IMR-90 (cell line): ENCODE data around the gene RBFOX1. TPM values are rescaled to one million over a fixed set of nuclear protein-coding genes. Genes with fewer than 3 reads are reported as not detected.

Experiments
- ATAC-seq: fragments of 200-7000 bp; cut with Tn5 transposase; 2 replicates; pipeline ENCODE4 v1.9.1; 2020; ENCODE audit warnings: low read depth, mild to moderate bottlenecking, moderate library complexity
- BruUV-seq: library from RNA; stranded (reverse); fragments of 400-500 nt; replicated peaks from 2 replicates; lab custom pipeline; 2021; lab: Mats Ljungman, UMichigan
- CTCF ChIA-PET: fragments of 300-600 bp; formaldehyde crosslinking; extraction: SDS; loops from one replicate; lab custom pipeline; 2021; ENCODE audit warnings: antibody characterized with exemption; lab: Yijun Ruan, JAX
- POLR2A ChIA-PET: fragments of 300-600 bp; sonication (Branson Sonifier 250); formaldehyde crosslinking; loops from one replicate; lab custom pipeline; 2022; ENCODE audit warnings: antibody characterized with exemption; ENCODE audit not compliant: unreplicated experiment; lab: Charles Lee
- DNase-seq: peaks from one replicate; pipeline ENCODE4 v3.0.0; 2013
- H2AFZ ChIP-seq: replicated peaks from 2 replicates; pipeline ENCODE3; 2013; ENCODE audit warnings: low read length, mild to moderate bottlenecking; ENCODE audit not compliant: poor library complexity
- H2AK5ac ChIP-seq: 2 replicates; pipeline ENCODE4 v1.6.1; 2013; ENCODE audit warnings: low read depth, low read length, inconsistent platforms
- H2AK9ac ChIP-seq: replicated peaks from 2 replicates; pipeline ENCODE3; 2013; ENCODE audit warnings: mild to moderate bottlenecking, low read depth, low read length, moderate library complexity; ENCODE audit not compliant: poor library complexity
- H2BK120ac ChIP-seq: 2 replicates; pipeline ENCODE4 v1.6.1; 2013; ENCODE audit warnings: low read depth, low read length, inconsistent platforms
- H2BK15ac ChIP-seq: 3 replicates; pipeline ENCODE4 v1.6.1; 2013; ENCODE audit warnings: low read depth, low read length, inconsistent platforms
- H2BK20ac ChIP-seq: 2 replicates; pipeline ENCODE4 v1.6.1; 2013; ENCODE audit warnings: low read depth, mild to moderate bottlenecking, inconsistent platforms, low read length, moderate library complexity
- H2BK5ac ChIP-seq: 2 replicates; pipeline ENCODE4 v1.6.1; 2013; ENCODE audit warnings: mild to moderate bottlenecking, low read depth, low read length, inconsistent platforms; ENCODE audit not compliant: poor library complexity, severe bottlenecking
- H3K14ac ChIP-seq: replicated peaks from 2 replicates; pipeline ENCODE4 v1.6.1; 2013; ENCODE audit warnings: low read depth, low read length, inconsistent platforms
- H3K18ac ChIP-seq: 2 replicates; pipeline ENCODE4 v1.6.1; 2013; ENCODE audit warnings: low read depth, low read length, control low read depth
- H3K23ac ChIP-seq: 2 replicates; pipeline ENCODE4 v1.6.1; 2013; ENCODE audit warnings: low read depth, low read length, inconsistent platforms
- H3K27ac ChIP-seq: 2 replicates; pipeline ENCODE4 v1.5.1; 2013; ENCODE audit warnings: mild to moderate bottlenecking, control low read depth, low read length; ENCODE audit not compliant: insufficient read depth
- H3K27me3 ChIP-seq: 2 replicates; pipeline ENCODE4 v1.6.1; 2013; ENCODE audit warnings: low read length; ENCODE audit not compliant: control insufficient read depth, insufficient read depth
- H3K36me3 ChIP-seq: 2 replicates; pipeline ENCODE4 v1.6.1; 2013; ENCODE audit warnings: low read length, mixed read lengths; ENCODE audit not compliant: control insufficient read depth, insufficient read depth
- H3K4ac ChIP-seq: 2 replicates; pipeline ENCODE4 v1.6.1; 2013; ENCODE audit warnings: low read depth, low read length, inconsistent platforms
- H3K4me1 ChIP-seq: 2 replicates; pipeline ENCODE4 v1.6.1; 2013; ENCODE audit warnings: low read length, mixed read lengths; ENCODE audit not compliant: control insufficient read depth, insufficient read depth
- H3K4me2 ChIP-seq: 2 replicates; pipeline ENCODE4 v1.6.1; 2013; ENCODE audit warnings: low read depth, mild to moderate bottlenecking, control low read depth, low read length, moderate library complexity
- H3K4me3 ChIP-seq: 2 replicates; pipeline ENCODE4 v1.5.1; 2013; ENCODE audit warnings: low read depth, mild to moderate bottlenecking, control low read depth, low read length, moderate library complexity; ENCODE audit not compliant: insufficient read depth
- H3K56ac ChIP-seq: 2 replicates; pipeline ENCODE4 v1.6.1; 2013; ENCODE audit warnings: low read length, inconsistent platforms; ENCODE audit not compliant: insufficient read depth; ENCODE audit errors: extremely low read depth
- H3K79me1 ChIP-seq, 2 experiments: 2 replicates each; pipeline ENCODE4 v1.6.1; 2013; ENCODE audit warnings: low read length in 2 of 2, inconsistent platforms in 1 of 2, low read depth in 1 of 2
- H3K9ac ChIP-seq: 2 replicates; pipeline ENCODE4 v1.6.1; 2013; ENCODE audit warnings: low read depth, low read length, control low read depth
- H3K9me1 ChIP-seq: 2 replicates; pipeline ENCODE4 v1.6.1; 2013; ENCODE audit warnings: low read length, inconsistent platforms; ENCODE audit not compliant: insufficient read depth
- H3K9me3 ChIP-seq: 2 replicates; pipeline ENCODE4 v1.6.1; 2013; ENCODE audit warnings: low read length; ENCODE audit not compliant: control insufficient read depth, insufficient read depth
- H4K20me1 ChIP-seq: 2 replicates; pipeline ENCODE4 v1.6.1; 2013; ENCODE audit warnings: low read length, inconsistent platforms; ENCODE audit not compliant: insufficient read depth
- H4K5ac ChIP-seq: 2 replicates; pipeline ENCODE4 v1.6.1; 2013; ENCODE audit warnings: mild to moderate bottlenecking, low read depth, low read length, control low read depth
- H4K8ac ChIP-seq, 2 experiments: 2 replicates each; pipeline ENCODE4 v1.6.1; 2013; ENCODE audit warnings: low read depth in 2 of 2, low read length in 2 of 2, control low read depth in 1 of 2, inconsistent platforms in 1 of 2
- H4K91ac ChIP-seq: 2 replicates; pipeline ENCODE4 v1.6.1; 2013; ENCODE audit warnings: low read depth, low read length, inconsistent platforms; ENCODE audit not compliant: insufficient read depth
- BHLHE40 ChIP-seq: fragments of 150-350 bp; IDR thresholded peaks from 2 replicates; pipeline ENCODE4 v1.6.1; 2016; ENCODE audit warnings: mild to moderate bottlenecking, low read depth, low read length
- CEBPB ChIP-seq: IDR thresholded peaks from 2 replicates; pipeline ENCODE4 v1.6.1; 2012; ENCODE audit warnings: low read depth, low read length, improper control_type of control experiment
- CHD1 ChIP-seq: IDR thresholded peaks from 2 replicates; pipeline ENCODE4 v1.6.1; 2012; ENCODE audit warnings: low read depth, low read length, improper control_type of control experiment
- CTCF ChIP-seq: conservative IDR thresholded peaks from 2 replicates; pipeline ENCODE4 v1.5.1; 2012; ENCODE audit warnings: mild to moderate bottlenecking, low read depth, low read length, improper control_type of control experiment
- ELK1 ChIP-seq: fragments of 150-350 bp; IDR thresholded peaks from 2 replicates; pipeline ENCODE4 v1.6.1; 2016; ENCODE audit warnings: low read depth, mild to moderate bottlenecking, low read length, moderate library complexity, borderline replicate concordance
- FOS ChIP-seq: fragments of 150-350 bp; IDR thresholded peaks from 2 replicates; pipeline ENCODE4 v1.6.1; 2016; ENCODE audit warnings: low read depth, low read length
- MAFK ChIP-seq: IDR thresholded peaks from 2 replicates; pipeline ENCODE4 v1.6.1; 2012; ENCODE audit warnings: low read depth, low read length, improper control_type of control experiment
- MAZ ChIP-seq: IDR thresholded peaks from 2 replicates; pipeline ENCODE4 v1.6.1; 2012; ENCODE audit warnings: low read depth, mild to moderate bottlenecking, low read length, improper control_type of control experiment, moderate library complexity, borderline replicate concordance
- MXI1 ChIP-seq: IDR thresholded peaks from 2 replicates; pipeline ENCODE4 v1.6.1; 2012; ENCODE audit warnings: low read depth, mild to moderate bottlenecking, low read length, moderate library complexity, borderline replicate concordance
- NFE2L2 ChIP-seq: fragments of 150-350 bp; IDR thresholded peaks from 2 replicates; pipeline ENCODE4 v1.6.1; 2016; ENCODE audit warnings: low read depth, mild to moderate bottlenecking, low read length
- POLR2A ChIP-seq: IDR thresholded peaks from 2 replicates; pipeline ENCODE4 v1.6.1; 2012; ENCODE audit warnings: mild to moderate bottlenecking, low read depth, low read length
- RAD21 ChIP-seq: IDR thresholded peaks from 2 replicates; pipeline ENCODE4 v1.6.1; 2012; ENCODE audit warnings: low read length, improper control_type of control experiment
- RCOR1 ChIP-seq: IDR thresholded peaks from 2 replicates; pipeline ENCODE4 v1.6.1; 2012; ENCODE audit warnings: mild to moderate bottlenecking, low read length, improper control_type of control experiment; ENCODE audit not compliant: insufficient replicate concordance
- RFX5 ChIP-seq: IDR thresholded peaks from 2 replicates; pipeline ENCODE4 v1.8.0; 2012; ENCODE audit warnings: low read depth, mild to moderate bottlenecking, low read length, moderate library complexity
- SMC3 ChIP-seq: fragments of 150-350 bp; IDR thresholded peaks from 2 replicates; pipeline ENCODE4 v1.6.1; 2016; ENCODE audit warnings: low read depth, mild to moderate bottlenecking, antibody characterized with exemption, low read length, moderate library complexity
- USF2 ChIP-seq: fragments of 150-350 bp; IDR thresholded peaks from 2 replicates; pipeline ENCODE4 v1.6.1; 2017; ENCODE audit warnings: mild to moderate bottlenecking, antibody characterized with exemption, low read length, low read depth
- WGBS, 2 experiments: methylation state at CpG; one replicate each; pipeline versions ENCODE4 v1.1.5 to v1.1.7; 2013; ENCODE audit warnings: missing lambda C conversion rate in 2 of 2; ENCODE audit not compliant: insufficient read length in 1 of 2; ENCODE audit errors: extremely low coverage in 2 of 2; 5-methylcytosine and 5-hydroxymethylcytosine counted together
- dilution Hi-C: fragments of 300-500 bp; cut with HindIII; formaldehyde crosslinking; loops from one replicate; pipeline ENCODE4 v1.14.3; 2018; ENCODE audit warnings: low sequenced_read_pairs; ENCODE audit not compliant: unreplicated experiment
- in situ Hi-C: fragments of 300-500 bp; cut with MboI; formaldehyde crosslinking; loops from 3 replicates; pipeline ENCODE4 v1.14.3; 2019; ENCODE audit warnings: low sequenced_read_pairs, inconsistent platforms, mixed read lengths
- intact Hi-C: fragments of 100-400 bp; cut with micrococcal nuclease; formaldehyde crosslinking; loops from 2 replicates; pipeline ENCODE4 v1.10.0; 2022
- polyA plus RNA-seq, 3 experiments: library from polyadenylated mRNA; depleted of rRNA; stranded (reverse); fragments of >200 nt; gene quantifications; 2 replicates each; pipeline ENCODE4 v1.2.3, GENCODE V29; 2012; ENCODE audit warnings: low replicate concordance in 1 of 3
- total RNA-seq: library from RNA; depleted of rRNA; stranded (reverse); fragments of >200 nt; gene quantifications from 2 replicates; pipeline ENCODE4 v1.2.3, GENCODE V29; 2012

The RBFOX1 gene
- total and polyA plus RNA-seq, 2 of the 4 experiments (the other 2 are of a cell fraction): not detected

GRCh38 chr16:7511549-7512260 is 179.1 kb downstream of the RBFOX1 start:
- dilution Hi-C loops: no loop called here
- H3K9me3 ChIP-seq: peaks cover 17% of the 10 kb centered on the region
- BruUV-seq: no TSS peak

More at GRCh38 chr16:7511549-7512260, 179.1 kb downstream of the RBFOX1 start:
- no peak overlapping the region for H2AK5ac ChIP-seq
- no peak overlapping the region for H3K4ac ChIP-seq
- no peak overlapping the region for H2BK120ac ChIP-seq
- H2BK20ac ChIP-seq: no peak overlapping the region
- no CpG with 5 or more reads among the region's 7 CpGs for WGBS, 2 experiments
- ChIA-PET CTCF (interaction anchor here (1.1 kb wide), 1 partner anchor 13 kb away, joined by 4 read pairs; no protein-coding TSS in a partner anchor), POLR2A (no interaction called here)
- no peak overlapping the region for H3K27ac ChIP-seq
- no peak overlapping the region for H4K5ac ChIP-seq
- H3K56ac ChIP-seq: no peak overlapping the region
- no peak overlapping the region for H2AK9ac ChIP-seq
- no peak overlapping the region for H3K4me2 ChIP-seq
- H2BK5ac ChIP-seq: no peak overlapping the region
- ATAC-seq (no peak), DNase-seq (no peak)
- no peak overlapping the region for H3K4me3 ChIP-seq
- H3K4me1 ChIP-seq: no peaks in the 10 kb centered on the region
- no peaks in the 10 kb centered on the region for H4K20me1 ChIP-seq
- TF ChIP-seq CHD1 (no peak), SMC3 (no peak), RAD21 (no peak), RCOR1 (no peak), BHLHE40 (no peak), RFX5 (no peak), MAZ (no peak), POLR2A (no peak), FOS (no peak), MAFK (no peak), MXI1 (no peak), CEBPB (no peak), CTCF (no peak), ELK1 (no peak), USF2 (no peak), NFE2L2 (no peak)
- intact Hi-C loops (no loop called here), in situ Hi-C loops (no loop called here)
- no peak overlapping the region for H4K91ac ChIP-seq
- no peak overlapping the region for H2BK15ac ChIP-seq
- H3K79me1 ChIP-seq: no peaks in the 10 kb centered on the region
- no peak overlapping the region for H3K18ac ChIP-seq
- H3K14ac ChIP-seq: no peak overlapping the region
- H3K9me1 ChIP-seq: no peaks in the 10 kb centered on the region
- H3K9ac ChIP-seq: no peak overlapping the region
- H3K27me3 ChIP-seq: no peaks in the 10 kb centered on the region
- no peaks in the 10 kb centered on the region for H3K36me3 ChIP-seq
- no peak overlapping the region for H2AFZ ChIP-seq
- H4K8ac ChIP-seq: no peak overlapping the region
- H3K23ac ChIP-seq: no peak overlapping the region
